Measurements from ENCODE around the gene SPATA19. TPM values are rescaled to one million over a fixed set of nuclear protein-coding genes. Genes with fewer than 3 reads are reported as not detected.

SPATA19 gene
- total and polyA plus RNA-seq, 2 experiments from 2014 or later, result not detected

DNA sequence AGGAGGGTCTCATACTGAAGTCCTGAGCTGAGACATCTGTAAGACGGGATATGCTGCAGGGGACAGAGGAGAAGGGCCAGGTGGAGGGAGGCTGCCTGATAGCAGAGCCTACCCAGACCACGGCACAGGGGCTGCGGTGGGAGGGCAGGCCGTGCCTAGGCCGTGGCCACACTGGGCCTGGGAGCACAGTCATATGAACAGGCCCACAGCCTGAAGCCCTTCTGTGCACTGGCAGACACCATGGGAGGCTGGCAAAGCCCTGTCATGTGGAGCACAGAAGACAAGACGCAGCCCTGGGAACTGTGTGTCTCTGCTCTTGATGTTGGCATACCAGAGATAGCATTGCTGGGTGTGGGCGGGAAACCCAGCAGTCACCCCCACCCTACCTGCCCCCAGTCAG lies 3.3 kb downstream of the SPATA19 start:
- DNase-seq (ENCODE audit: low spot score), result no peak
- H3K36me3 Mint-ChIP-seq (ENCODE audit: low read depth), result no peaks in the 10 kb centered on the region
- no peak overlapping the region for H3K4me3 Mint-ChIP-seq
- ATAC-seq, result peak; percentile 63
- no peak overlapping the region for H3K27ac Mint-ChIP-seq
- H3K27me3 Mint-ChIP-seq (ENCODE audit: insufficient read depth, low read depth, poor library complexity), result peaks cover 7% of the 10 kb centered on the region
- no peak for TF ChIP-seq ZNF331 (CRISPR knock-in tag; IDR thresholded peaks at IDR 0.05; ENCODE audit: low read depth)
- no peak for TF ChIP-seq POLR2AphosphoS5 (IDR thresholded peaks at IDR 0.05; ENCODE audit: low read depth)
- no peak for TF ChIP-seq EZH2phosphoT487 (IDR thresholded peaks at IDR 0.05; ENCODE audit: unreplicated experiment)
- no peak for TF ChIP-seq JUNB (IDR thresholded peaks at IDR 0.05; ENCODE audit: unreplicated experiment)
- TF ChIP-seq, protein P1, sequence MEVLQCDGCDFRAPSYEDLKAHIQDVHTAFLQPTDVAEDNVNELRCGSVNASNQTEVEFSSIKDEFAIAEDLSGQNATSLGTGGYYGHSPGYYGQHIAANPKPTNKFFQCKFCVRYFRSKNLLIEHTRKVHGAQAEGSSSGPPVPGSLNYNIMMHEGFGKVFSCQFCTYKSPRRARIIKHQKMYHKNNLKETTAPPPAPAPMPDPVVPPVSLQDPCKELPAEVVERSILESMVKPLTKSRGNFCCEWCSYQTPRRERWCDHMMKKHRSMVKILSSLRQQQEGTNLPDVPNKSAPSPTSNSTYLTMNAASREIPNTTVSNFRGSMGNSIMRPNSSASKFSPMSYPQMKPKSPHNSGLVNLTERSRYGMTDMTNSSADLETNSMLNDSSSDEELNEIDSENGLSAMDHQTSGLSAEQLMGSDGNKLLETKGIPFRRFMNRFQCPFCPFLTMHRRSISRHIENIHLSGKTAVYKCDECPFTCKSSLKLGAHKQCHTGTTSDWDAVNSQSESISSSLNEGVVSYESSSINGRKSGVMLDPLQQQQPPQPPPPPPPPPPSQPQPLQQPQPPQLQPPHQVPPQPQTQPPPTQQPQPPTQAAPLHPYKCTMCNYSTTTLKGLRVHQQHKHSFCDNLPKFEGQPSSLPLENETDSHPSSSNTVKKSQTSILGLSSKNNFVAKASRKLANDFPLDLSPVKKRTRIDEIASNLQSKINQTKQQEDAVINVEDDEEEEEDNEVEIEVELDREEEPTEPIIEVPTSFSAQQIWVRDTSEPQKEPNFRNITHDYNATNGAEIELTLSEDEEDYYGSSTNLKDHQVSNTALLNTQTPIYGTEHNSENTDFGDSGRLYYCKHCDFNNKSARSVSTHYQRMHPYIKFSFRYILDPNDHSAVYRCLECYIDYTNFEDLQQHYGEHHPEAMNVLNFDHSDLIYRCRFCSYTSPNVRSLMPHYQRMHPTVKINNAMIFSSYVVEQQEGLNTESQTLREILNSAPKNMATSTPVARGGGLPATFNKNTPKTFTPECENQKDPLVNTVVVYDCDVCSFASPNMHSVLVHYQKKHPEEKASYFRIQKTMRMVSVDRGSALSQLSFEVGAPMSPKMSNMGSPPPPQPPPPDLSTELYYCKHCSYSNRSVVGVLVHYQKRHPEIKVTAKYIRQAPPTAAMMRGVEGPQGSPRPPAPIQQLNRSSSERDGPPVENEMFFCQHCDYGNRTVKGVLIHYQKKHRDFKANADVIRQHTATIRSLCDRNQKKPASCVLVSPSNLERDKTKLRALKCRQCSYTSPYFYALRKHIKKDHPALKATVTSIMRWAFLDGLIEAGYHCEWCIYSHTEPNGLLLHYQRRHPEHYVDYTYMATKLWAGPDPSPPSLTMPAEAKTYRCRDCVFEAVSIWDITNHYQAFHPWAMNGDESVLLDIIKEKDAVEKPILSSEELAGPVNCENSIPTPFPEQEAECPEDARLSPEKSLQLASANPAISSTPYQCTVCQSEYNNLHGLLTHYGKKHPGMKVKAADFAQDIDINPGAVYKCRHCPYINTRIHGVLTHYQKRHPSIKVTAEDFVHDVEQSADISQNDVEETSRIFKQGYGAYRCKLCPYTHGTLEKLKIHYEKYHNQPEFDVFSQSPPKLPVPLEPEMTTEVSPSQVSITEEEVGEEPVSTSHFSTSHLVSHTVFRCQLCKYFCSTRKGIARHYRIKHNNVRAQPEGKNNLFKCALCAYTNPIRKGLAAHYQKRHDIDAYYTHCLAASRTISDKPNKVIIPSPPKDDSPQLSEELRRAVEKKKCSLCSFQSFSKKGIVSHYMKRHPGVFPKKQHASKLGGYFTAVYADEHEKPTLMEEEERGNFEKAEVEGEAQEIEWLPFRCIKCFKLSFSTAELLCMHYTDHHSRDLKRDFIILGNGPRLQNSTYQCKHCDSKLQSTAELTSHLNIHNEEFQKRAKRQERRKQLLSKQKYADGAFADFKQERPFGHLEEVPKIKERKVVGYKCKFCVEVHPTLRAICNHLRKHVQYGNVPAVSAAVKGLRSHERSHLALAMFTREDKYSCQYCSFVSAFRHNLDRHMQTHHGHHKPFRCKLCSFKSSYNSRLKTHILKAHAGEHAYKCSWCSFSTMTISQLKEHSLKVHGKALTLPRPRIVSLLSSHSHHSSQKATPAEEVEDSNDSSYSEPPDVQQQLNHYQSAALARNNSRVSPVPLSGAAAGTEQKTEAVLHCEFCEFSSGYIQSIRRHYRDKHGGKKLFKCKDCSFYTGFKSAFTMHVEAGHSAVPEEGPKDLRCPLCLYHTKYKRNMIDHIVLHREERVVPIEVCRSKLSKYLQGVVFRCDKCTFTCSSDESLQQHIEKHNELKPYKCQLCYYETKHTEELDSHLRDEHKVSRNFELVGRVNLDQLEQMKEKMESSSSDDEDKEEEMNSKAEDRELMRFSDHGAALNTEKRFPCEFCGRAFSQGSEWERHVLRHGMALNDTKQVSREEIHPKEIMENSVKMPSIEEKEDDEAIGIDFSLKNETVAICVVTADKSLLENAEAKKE (CRISPR knock-in tag; IDR thresholded peaks at IDR 0.05), result no peak
- no peak for TF ChIP-seq NANOG (IDR thresholded peaks at IDR 0.05; ENCODE audit: borderline replicate concordance)
- TF ChIP-seq, protein P2, sequence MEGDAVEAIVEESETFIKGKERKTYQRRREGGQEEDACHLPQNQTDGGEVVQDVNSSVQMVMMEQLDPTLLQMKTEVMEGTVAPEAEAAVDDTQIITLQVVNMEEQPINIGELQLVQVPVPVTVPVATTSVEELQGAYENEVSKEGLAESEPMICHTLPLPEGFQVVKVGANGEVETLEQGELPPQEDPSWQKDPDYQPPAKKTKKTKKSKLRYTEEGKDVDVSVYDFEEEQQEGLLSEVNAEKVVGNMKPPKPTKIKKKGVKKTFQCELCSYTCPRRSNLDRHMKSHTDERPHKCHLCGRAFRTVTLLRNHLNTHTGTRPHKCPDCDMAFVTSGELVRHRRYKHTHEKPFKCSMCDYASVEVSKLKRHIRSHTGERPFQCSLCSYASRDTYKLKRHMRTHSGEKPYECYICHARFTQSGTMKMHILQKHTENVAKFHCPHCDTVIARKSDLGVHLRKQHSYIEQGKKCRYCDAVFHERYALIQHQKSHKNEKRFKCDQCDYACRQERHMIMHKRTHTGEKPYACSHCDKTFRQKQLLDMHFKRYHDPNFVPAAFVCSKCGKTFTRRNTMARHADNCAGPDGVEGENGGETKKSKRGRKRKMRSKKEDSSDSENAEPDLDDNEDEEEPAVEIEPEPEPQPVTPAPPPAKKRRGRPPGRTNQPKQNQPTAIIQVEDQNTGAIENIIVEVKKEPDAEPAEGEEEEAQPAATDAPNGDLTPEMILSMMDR (conservative IDR thresholded peaks at IDR 0.05; ENCODE audit: low read depth in 2 of 2), result no peak
- TF ChIP-seq, protein P3, sequence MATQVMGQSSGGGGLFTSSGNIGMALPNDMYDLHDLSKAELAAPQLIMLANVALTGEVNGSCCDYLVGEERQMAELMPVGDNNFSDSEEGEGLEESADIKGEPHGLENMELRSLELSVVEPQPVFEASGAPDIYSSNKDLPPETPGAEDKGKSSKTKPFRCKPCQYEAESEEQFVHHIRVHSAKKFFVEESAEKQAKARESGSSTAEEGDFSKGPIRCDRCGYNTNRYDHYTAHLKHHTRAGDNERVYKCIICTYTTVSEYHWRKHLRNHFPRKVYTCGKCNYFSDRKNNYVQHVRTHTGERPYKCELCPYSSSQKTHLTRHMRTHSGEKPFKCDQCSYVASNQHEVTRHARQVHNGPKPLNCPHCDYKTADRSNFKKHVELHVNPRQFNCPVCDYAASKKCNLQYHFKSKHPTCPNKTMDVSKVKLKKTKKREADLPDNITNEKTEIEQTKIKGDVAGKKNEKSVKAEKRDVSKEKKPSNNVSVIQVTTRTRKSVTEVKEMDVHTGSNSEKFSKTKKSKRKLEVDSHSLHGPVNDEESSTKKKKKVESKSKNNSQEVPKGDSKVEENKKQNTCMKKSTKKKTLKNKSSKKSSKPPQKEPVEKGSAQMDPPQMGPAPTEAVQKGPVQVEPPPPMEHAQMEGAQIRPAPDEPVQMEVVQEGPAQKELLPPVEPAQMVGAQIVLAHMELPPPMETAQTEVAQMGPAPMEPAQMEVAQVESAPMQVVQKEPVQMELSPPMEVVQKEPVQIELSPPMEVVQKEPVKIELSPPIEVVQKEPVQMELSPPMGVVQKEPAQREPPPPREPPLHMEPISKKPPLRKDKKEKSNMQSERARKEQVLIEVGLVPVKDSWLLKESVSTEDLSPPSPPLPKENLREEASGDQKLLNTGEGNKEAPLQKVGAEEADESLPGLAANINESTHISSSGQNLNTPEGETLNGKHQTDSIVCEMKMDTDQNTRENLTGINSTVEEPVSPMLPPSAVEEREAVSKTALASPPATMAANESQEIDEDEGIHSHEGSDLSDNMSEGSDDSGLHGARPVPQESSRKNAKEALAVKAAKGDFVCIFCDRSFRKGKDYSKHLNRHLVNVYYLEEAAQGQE (IDR thresholded peaks at IDR 0.05; ENCODE audit: unreplicated experiment), result no peak
- TF ChIP-seq CREB1 (CRISPR knock-in tag; IDR thresholded peaks at IDR 0.05; ENCODE audit: low read depth), result no peak
- TF ChIP-seq, protein P4, sequence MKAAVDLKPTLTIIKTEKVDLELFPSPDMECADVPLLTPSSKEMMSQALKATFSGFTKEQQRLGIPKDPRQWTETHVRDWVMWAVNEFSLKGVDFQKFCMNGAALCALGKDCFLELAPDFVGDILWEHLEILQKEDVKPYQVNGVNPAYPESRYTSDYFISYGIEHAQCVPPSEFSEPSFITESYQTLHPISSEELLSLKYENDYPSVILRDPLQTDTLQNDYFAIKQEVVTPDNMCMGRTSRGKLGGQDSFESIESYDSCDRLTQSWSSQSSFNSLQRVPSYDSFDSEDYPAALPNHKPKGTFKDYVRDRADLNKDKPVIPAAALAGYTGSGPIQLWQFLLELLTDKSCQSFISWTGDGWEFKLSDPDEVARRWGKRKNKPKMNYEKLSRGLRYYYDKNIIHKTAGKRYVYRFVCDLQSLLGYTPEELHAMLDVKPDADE (IDR thresholded peaks at IDR 0.05), result no peak
- TF ChIP-seq ZNF114 (CRISPR knock-in tag; IDR thresholded peaks at IDR 0.05), result no peak
- TF ChIP-seq STAT1 (IDR thresholded peaks at IDR 0.05; ENCODE audit: unreplicated experiment), result no peak
- TF ChIP-seq EZH2 (IDR thresholded peaks at IDR 0.05; ENCODE audit: low read depth, unreplicated experiment), result no peak
- Histone ChIP-seq H3K4me1 (ENCODE audit: insufficient read depth) (no peaks in the 10 kb centered on the region), H3K4me2 (no peak overlapping the region), H4K20me1 (replicated peaks; ENCODE audit: insufficient read depth) (no peaks in the 10 kb centered on the region), H3F3A (replicated peaks; ENCODE audit: low read depth) (no peaks in the 10 kb centered on the region), H3K9me2 (ENCODE audit: insufficient read depth) (peaks cover 9% of the 10 kb centered on the region), H3K27ac (ENCODE audit: low read depth) (no peak overlapping the region), H3K27me3 (ENCODE audit: insufficient read depth) (no peaks in the 10 kb centered on the region), H3K36me3 (ENCODE audit: insufficient read depth) (no peaks in the 10 kb centered on the region), H3K4me3 (no peak overlapping the region), H3K79me2 (replicated peaks; ENCODE audit: insufficient read depth) (no peaks in the 10 kb centered on the region), H2AFZ (0 out of 2 replicates have a peak overlapping the region, but pooled peaks have one; percentile 10)
- peaks cover 2% of the 10 kb centered on the region; the same call in 1 of the 3 replicates for H3K9me3 Mint-ChIP-seq
- no peaks in the 10 kb centered on the region; the same call in 2 of the 3 replicates for H3K4me1 Mint-ChIP-seq
